Natural killer cell (primary cell): ENCODE measurements around the gene DAPK1. TPM values are rescaled to one million over a fixed set of nuclear protein-coding genes. Genes with fewer than 3 reads are reported as not detected.

Experiments used
- ATAC-seq, 3 donors: fragments of 150-1000 bp in 2 of 3; fragments of 200-7000 bp in 1 of 3; cut with Tn5 transposase; 1 replicate in 1 of 3; 2 replicates in 2 of 3; pipeline ENCODE4 v1.10.0; 2021; ENCODE audit warnings: mild to moderate bottlenecking in 2 of 3, moderate library complexity in 2 of 3
- DNase-seq, 2 donors: peaks; one replicate each; pipeline versions ENCODE4 v3.0.0 to v3.0.0-alpha.2; 2013 to 2021; ENCODE audit warnings: mixed read lengths in 1 of 2
- H3K27ac ChIP-seq: one replicate; pipeline ENCODE4 v1.5.1; 2013; ENCODE audit warnings: mild to moderate bottlenecking, low read length
- H3K27me3 ChIP-seq: one replicate; pipeline ENCODE4 v1.6.1; 2013; ENCODE audit warnings: low read length; ENCODE audit not compliant: control insufficient read depth, insufficient read depth
- H3K36me3 ChIP-seq: one replicate; pipeline ENCODE4 v1.6.1; 2013; ENCODE audit warnings: low read length; ENCODE audit not compliant: control insufficient read depth, insufficient read depth
- H3K4me1 ChIP-seq: one replicate; pipeline ENCODE4 v1.6.1; 2013; ENCODE audit warnings: low read length; ENCODE audit not compliant: control insufficient read depth, insufficient read depth
- H3K4me3 ChIP-seq: one replicate; pipeline ENCODE4 v1.5.1; 2013; ENCODE audit warnings: low read length
- H3K9me3 ChIP-seq: one replicate; pipeline ENCODE4 v1.6.1; 2013; ENCODE audit warnings: low read length; ENCODE audit not compliant: control insufficient read depth, insufficient read depth
- H3K27ac Mint-ChIP-seq, 2 donors: one replicate each; pipeline ENCODE4 v1.8.0; 2022; ENCODE audit warnings: mild to moderate bottlenecking in 2 of 2, mixed read lengths in 2 of 2, moderate library complexity in 1 of 2
- H3K27me3 Mint-ChIP-seq, 2 donors: one replicate each; pipeline ENCODE4 v1.8.0; 2022; ENCODE audit warnings: low read depth in 2 of 2, mixed read lengths in 2 of 2
- H3K36me3 Mint-ChIP-seq: one replicate; pipeline ENCODE4 v1.8.0; 2022; ENCODE audit warnings: mixed read lengths
- H3K4me1 Mint-ChIP-seq, 2 donors: one replicate each; pipeline ENCODE4 v1.8.0; 2022; ENCODE audit warnings: mixed read lengths in 2 of 2
- H3K4me3 Mint-ChIP-seq: one replicate; pipeline ENCODE4 v1.8.0; 2022; ENCODE audit warnings: mild to moderate bottlenecking, moderate library complexity, mixed read lengths
- H3K9me3 Mint-ChIP-seq, 2 donors: one replicate each; pipeline ENCODE4 v1.8.0; 2022; ENCODE audit warnings: mixed read lengths in 2 of 2
- WGBS: methylation state at CpG from one replicate; pipeline ENCODE4 v1.1.7; 2013; ENCODE audit warnings: missing lambda C conversion rate; ENCODE audit not compliant: insufficient coverage; 5-methylcytosine and 5-hydroxymethylcytosine counted together
- intact Hi-C: fragments of 100-400 bp; cut with micrococcal nuclease; formaldehyde crosslinking; loops from one replicate; pipeline ENCODE4 v1.14.2; 2022
- total RNA-seq, 4 donors: library from RNA; stranded (reverse); fragments of 120-200 nt in 1 of 4; gene quantifications; one replicate each; pipeline versions ENCODE4 v1.2.3 to v1.2.4, GENCODE V29; 2013 to 2022
- TF ChIP-seq, protein P1 (sequence below): fragments of 200-600 bp; IDR thresholded peaks from one replicate; pipeline ENCODE4 v1.8.0; 2022; ENCODE audit warnings: antibody characterized with exemption

Gene DAPK1
- total RNA-seq, 3 donors from 2014 or later (not counting 1 experiment from before 2014, with no cell fraction given), result 12.2 to 26.5 (median 22.7) TPM

GRCh38 chr9:87725356-87725899, 227.8 kb downstream of the DAPK1 start:
- peak in 1 of 3 donors; percentile 43 for ATAC-seq
- DNase-seq, result no peak
- H3K4me3 Mint-ChIP-seq, result peak overlapping the region; percentile 77
- H3K27me3 ChIP-seq, result peaks cover 15% of the 10 kb centered on the region
- H3K9me3 Mint-ChIP-seq, result no peaks in the 10 kb centered on the region
- no peak overlapping the region for H3K27ac ChIP-seq
- peak overlapping the region in 1 of 2 donors; percentile 77 for H3K27ac Mint-ChIP-seq
- peaks cover 30 to 42% of the 10 kb centered on the region in 2 donors for H3K27me3 Mint-ChIP-seq
- 10% methylated on average over 25 of the region's 25 CpGs for WGBS
- H3K4me3 ChIP-seq, result peak overlapping the region; percentile 15
- H3K36me3 ChIP-seq, result no peaks in the 10 kb centered on the region
- peaks cover 8 to 11% of the 10 kb centered on the region in 2 donors for H3K4me1 Mint-ChIP-seq
- no peaks in the 10 kb centered on the region for H3K9me3 ChIP-seq
- no peaks in the 10 kb centered on the region for H3K36me3 Mint-ChIP-seq
- TF ChIP-seq, protein P1, sequence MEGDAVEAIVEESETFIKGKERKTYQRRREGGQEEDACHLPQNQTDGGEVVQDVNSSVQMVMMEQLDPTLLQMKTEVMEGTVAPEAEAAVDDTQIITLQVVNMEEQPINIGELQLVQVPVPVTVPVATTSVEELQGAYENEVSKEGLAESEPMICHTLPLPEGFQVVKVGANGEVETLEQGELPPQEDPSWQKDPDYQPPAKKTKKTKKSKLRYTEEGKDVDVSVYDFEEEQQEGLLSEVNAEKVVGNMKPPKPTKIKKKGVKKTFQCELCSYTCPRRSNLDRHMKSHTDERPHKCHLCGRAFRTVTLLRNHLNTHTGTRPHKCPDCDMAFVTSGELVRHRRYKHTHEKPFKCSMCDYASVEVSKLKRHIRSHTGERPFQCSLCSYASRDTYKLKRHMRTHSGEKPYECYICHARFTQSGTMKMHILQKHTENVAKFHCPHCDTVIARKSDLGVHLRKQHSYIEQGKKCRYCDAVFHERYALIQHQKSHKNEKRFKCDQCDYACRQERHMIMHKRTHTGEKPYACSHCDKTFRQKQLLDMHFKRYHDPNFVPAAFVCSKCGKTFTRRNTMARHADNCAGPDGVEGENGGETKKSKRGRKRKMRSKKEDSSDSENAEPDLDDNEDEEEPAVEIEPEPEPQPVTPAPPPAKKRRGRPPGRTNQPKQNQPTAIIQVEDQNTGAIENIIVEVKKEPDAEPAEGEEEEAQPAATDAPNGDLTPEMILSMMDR, result no peak
- intact Hi-C loops, result no loop called here
- peaks cover 12% of the 10 kb centered on the region for H3K4me1 ChIP-seq

DNA sequence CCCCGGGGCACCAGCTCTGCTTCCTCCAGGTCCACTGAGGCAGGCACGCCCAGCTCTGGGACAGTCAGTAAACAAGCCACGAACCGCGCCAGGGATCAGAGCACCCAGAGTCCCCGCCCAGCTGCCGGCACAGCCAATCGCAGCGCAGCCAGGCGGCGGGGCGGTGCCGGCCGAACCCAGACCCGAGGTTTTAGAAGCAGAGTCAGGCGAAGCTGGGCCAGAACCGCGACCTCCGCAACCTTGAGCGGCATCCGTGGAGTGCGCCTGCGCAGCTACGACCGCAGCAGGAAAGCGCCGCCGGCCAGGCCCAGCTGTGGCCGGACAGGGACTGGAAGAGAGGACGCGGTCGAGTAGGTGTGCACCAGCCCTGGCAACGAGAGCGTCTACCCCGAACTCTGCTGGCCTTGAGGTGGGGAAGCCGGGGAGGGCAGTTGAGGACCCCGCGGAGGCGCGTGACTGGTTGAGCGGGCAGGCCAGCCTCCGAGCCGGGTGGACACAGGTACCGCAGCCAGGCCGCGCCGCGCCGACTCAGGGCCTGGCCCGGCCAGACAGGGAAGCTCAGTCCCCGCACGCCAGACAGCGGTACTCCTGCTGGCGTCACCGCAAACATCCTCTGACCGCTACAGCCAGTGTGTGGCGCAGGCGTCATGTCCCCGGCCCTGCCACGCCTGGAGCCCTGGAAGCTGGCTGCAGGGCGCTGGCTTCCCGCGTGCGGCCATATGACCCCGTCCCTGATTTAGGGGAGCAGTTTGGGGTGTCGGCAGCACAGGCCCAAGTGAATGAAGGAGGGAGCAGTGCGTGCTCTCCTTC, 228.4 kb downstream of the DAPK1 start, which contains the start of gene CTSL:
TSS of gene CTSL (plus strand) at position 220 of the 810 bp plus-strand sequence. CDS start 1,485 bp downstream, outside the sequence.
- peaks cover 12% of the 10 kb centered on the region for H3K4me1 ChIP-seq
- H3K27ac Mint-ChIP-seq, result peak within 1 kb of the TSS in 1 of 2 donors; percentile 77
- H3K4me1 Mint-ChIP-seq, result peaks cover 8 to 11% of the 10 kb centered on the region in 2 donors
- H3K9me3 Mint-ChIP-seq, result no peaks in the 10 kb centered on the region
- peaks cover 15% of the 10 kb centered on the region for H3K27me3 ChIP-seq
- DNase-seq (peak in 1 of 2 donors; percentile 62), ATAC-seq (peak; percentile 29 to 67 (median 55))
- no peaks in the 10 kb centered on the region for H3K36me3 Mint-ChIP-seq
- peak within 1 kb of the TSS; percentile 15 for H3K4me3 ChIP-seq
- no peak within 1 kb of the TSS for H3K27ac ChIP-seq
- intact Hi-C loops, result no loop called here
- H3K4me3 Mint-ChIP-seq, result peak within 1 kb of the TSS; percentile 77
- H3K9me3 ChIP-seq, result no peaks in the 10 kb centered on the region
- H3K27me3 Mint-ChIP-seq, result peaks cover 34 to 46% of the 10 kb centered on the region in 2 donors
- TF ChIP-seq, protein P1, result no peak
- no peaks in the 10 kb centered on the region for H3K36me3 ChIP-seq
- 2% methylated on average over 67 of the region's 67 CpGs for WGBS

DNA sequence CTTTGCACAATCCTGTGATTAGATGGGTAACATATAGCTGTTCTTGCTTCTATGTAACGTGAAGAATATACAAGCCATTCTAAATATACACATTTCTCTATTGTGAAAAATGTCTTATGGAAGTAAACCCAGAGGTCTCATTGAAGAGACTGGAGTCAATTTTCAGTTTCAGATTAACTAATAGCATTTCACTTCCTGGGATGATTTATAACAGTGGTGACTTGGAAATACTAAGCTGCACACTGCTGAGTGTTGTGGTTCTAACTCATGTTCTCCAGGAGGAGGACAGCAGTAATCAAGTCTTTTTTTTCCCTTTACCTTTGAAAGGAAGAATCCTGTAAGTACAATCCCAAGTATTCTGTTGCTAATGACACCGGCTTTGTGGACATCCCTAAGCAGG, 231.6 kb downstream of the DAPK1 start:
- no peaks in the 10 kb centered on the region for H3K9me3 ChIP-seq
- TF ChIP-seq, protein P1, result no peak
- DNase-seq (no peak), ATAC-seq (no peak)
- H3K36me3 Mint-ChIP-seq, result no peaks in the 10 kb centered on the region
- H3K27ac Mint-ChIP-seq, result no peak overlapping the region
- H3K9me3 Mint-ChIP-seq, result no peaks in the 10 kb centered on the region
- peaks cover 33 to 51% of the 10 kb centered on the region in 2 donors for H3K27me3 Mint-ChIP-seq
- H3K27ac ChIP-seq, result no peak overlapping the region
- no peak overlapping the region for H3K4me3 ChIP-seq
- peaks cover 8 to 11% of the 10 kb centered on the region in 2 donors for H3K4me1 Mint-ChIP-seq
- H3K36me3 ChIP-seq, result no peaks in the 10 kb centered on the region
- 100% methylated on average over 1 of the region's 2 CpGs for WGBS
- peaks cover 15% of the 10 kb centered on the region for H3K27me3 ChIP-seq
- no peak overlapping the region for H3K4me3 Mint-ChIP-seq
- intact Hi-C loops, result no loop called here
- H3K4me1 ChIP-seq, result peaks cover 12% of the 10 kb centered on the region
